Measurements from ENCODE around the gene SOS1. TPM values are rescaled to one million over a fixed set of nuclear protein-coding genes. Genes with fewer than 3 reads are reported as not detected.

SOS1 gene
- total and polyA plus RNA-seq, 2 donors (not counting 3 experiments of a cell fraction or from before 2014, with no cell fraction given), result 22.2 to 32.5 TPM

DNA sequence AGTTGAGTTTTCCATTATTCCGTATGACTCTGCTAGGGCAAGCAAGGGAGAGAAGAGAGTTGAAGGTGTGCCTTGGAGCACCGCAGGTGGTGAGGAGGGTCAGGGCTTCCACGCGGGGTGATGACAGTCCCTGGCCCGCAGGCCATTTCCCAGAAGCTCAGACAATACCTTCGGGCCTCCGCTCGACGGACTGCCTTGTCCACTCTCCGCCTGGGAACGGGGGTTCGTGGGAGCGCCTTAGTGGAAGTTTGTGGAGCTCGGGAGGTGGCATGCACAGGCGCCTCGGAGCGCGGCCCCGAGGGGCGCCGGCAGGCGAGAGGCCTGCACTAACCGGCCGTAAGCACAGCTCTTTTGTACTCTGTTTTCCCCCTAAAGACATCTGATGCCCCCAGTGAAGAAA, 161.4 kb downstream of the SOS1 start:
- intact Hi-C loops (cut with micrococcal nuclease), result no loop called here
- BruUV-seq (replicated peaks), result no TSS peak
- DNase-seq (ENCODE audit: low read depth, low spot score) (no peak), FAIRE-seq (peak; percentile 18)
- Histone ChIP-seq H4K20me1 (replicated peaks; ENCODE audit: control insufficient read depth, extremely low read depth, insufficient read depth, low read length) (no peaks in the 10 kb centered on the region), H3K4me1 (ENCODE audit: control insufficient read depth, extremely low read depth, insufficient read depth, low read length) (peaks cover 4% of the 10 kb centered on the region), H3K4me3 (replicated peaks in 1 of 3; ENCODE audit: insufficient read depth in 1 of 3, low read depth in 1 of 3, low read length in 3 of 3) (no peak overlapping the region), H3K9me3 (replicated peaks; ENCODE audit: control insufficient read depth, insufficient read depth, low read length) (no peaks in the 10 kb centered on the region), H3K4me2 (ENCODE audit: insufficient read depth, low read length) (no peak overlapping the region), H3K9ac (replicated peaks; ENCODE audit: extremely low read depth, insufficient read depth, low read length) (no peak overlapping the region), H3K36me3 (ENCODE audit: control insufficient read depth in 2 of 2, extremely low read depth in 1 of 2, insufficient read depth in 2 of 2, low read length in 2 of 2) (no peaks in the 10 kb centered on the region), H3K27me3 (ENCODE audit: control insufficient read depth in 2 of 2, insufficient read depth in 2 of 2, low read length in 2 of 2) (peaks cover 4 to 9% of the 10 kb centered on the region in 2 experiments), H3K27ac (ENCODE audit: insufficient read depth, low read depth, low read length) (no peak overlapping the region), H2AFZ (ENCODE audit: low read depth, low read length) (peak overlapping the region; percentile 95), H3K9me1 (replicated peaks; ENCODE audit: control insufficient read depth, extremely low read depth, insufficient read depth, low read length) (no peaks in the 10 kb centered on the region), H3K79me2 (ENCODE audit: control insufficient read depth, insufficient read depth, low read length) (no peaks in the 10 kb centered on the region)
- ChIA-PET CTCF (interaction anchor here (0.9 to 3.5 kb wide), 5 partner anchors 10 to 270 kb away, joined by 4 to 38 read pairs (median 6); no protein-coding TSS in a partner anchor), POLR2A (interaction anchor here (1.7 kb wide), 1 partner anchor 12 kb away, joined by 6 read pairs; no protein-coding TSS in a partner anchor)
- dilution Hi-C loops (cut with MboI; ENCODE audit: extremely low pct_ligation_motif_present, low sequenced_read_pairs), result no loop called here
- TF ChIP-seq JUN (IDR thresholded peaks at IDR 0.05; ENCODE audit: borderline replicate concordance, insufficient read depth, insufficient read length, low read depth) (no peak), EZH2 (IDR thresholded peaks at IDR 0.05; ENCODE audit: borderline replicate concordance, low read depth, low read length, severe bottlenecking) (no peak), POLR2AphosphoS5 (IDR thresholded peaks at IDR 0.05; ENCODE audit: insufficient read depth, low read depth, low read length) (no peak), POLR2A (IDR thresholded peaks at IDR 0.05; ENCODE audit: low read depth, low read length) (no peak), GATA2 (IDR thresholded peaks at IDR 0.05; ENCODE audit: insufficient read depth, insufficient read length, low read depth, low read length) (no peak), MYC (IDR thresholded peaks at IDR 0.05; ENCODE audit: low read depth, low read length) (no peak), FOS (IDR thresholded peaks at IDR 0.05; ENCODE audit: borderline replicate concordance, insufficient read depth, low read length) (no peak)
- TF ChIP-seq, protein P1, sequence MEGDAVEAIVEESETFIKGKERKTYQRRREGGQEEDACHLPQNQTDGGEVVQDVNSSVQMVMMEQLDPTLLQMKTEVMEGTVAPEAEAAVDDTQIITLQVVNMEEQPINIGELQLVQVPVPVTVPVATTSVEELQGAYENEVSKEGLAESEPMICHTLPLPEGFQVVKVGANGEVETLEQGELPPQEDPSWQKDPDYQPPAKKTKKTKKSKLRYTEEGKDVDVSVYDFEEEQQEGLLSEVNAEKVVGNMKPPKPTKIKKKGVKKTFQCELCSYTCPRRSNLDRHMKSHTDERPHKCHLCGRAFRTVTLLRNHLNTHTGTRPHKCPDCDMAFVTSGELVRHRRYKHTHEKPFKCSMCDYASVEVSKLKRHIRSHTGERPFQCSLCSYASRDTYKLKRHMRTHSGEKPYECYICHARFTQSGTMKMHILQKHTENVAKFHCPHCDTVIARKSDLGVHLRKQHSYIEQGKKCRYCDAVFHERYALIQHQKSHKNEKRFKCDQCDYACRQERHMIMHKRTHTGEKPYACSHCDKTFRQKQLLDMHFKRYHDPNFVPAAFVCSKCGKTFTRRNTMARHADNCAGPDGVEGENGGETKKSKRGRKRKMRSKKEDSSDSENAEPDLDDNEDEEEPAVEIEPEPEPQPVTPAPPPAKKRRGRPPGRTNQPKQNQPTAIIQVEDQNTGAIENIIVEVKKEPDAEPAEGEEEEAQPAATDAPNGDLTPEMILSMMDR (IDR thresholded peaks at IDR 0.05; ENCODE audit: extremely low read depth in 1 of 2, insufficient read depth in 1 of 2, low read depth in 1 of 2, low read length in 2 of 2), result no peak
- TF ChIP-seq, protein P2, sequence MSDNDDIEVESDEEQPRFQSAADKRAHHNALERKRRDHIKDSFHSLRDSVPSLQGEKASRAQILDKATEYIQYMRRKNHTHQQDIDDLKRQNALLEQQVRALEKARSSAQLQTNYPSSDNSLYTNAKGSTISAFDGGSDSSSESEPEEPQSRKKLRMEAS (IDR thresholded peaks at IDR 0.05; ENCODE audit: insufficient read depth, insufficient read length), result no peak
